A549 (cell line): Measurements from ENCODE around the gene GPR171. TPM values are rescaled to one million over a fixed set of nuclear protein-coding genes. Genes with fewer than 3 reads are reported as not detected.
A peak's percentile ranks its signal among the peaks of the same experiment; 100 is the strongest.

ENCODE experiments used
- ATAC-seq, 2 experiments: fragments of 200-7000 bp in 1 of 2; fragments of >200 bp in 1 of 2; cut with Nextera tagmentation in 1 of 2; cut with Tn5 transposase in 1 of 2; 3 replicates each; pipeline versions ENCODE4 v1.8.0 to v1.9.1; 2018 to 2020; ENCODE audit warnings: mild to moderate bottlenecking in 1 of 2, moderate library complexity in 1 of 2
- CTCF ChIA-PET: fragments of 300-600 bp; sonication (Branson Sonifier 250); formaldehyde crosslinking; extraction: SDS; loops from one replicate; lab custom pipeline; 2021; ENCODE audit warnings: antibody characterized with exemption, inconsistent platforms; lab: Yijun Ruan, JAX
- POLR2A ChIA-PET: fragments of 350-600 bp; formaldehyde crosslinking; extraction: SDS; loops from one replicate; lab custom pipeline; 2021; ENCODE audit warnings: antibody characterized with exemption, inconsistent platforms; lab: Yijun Ruan, JAX
- DNase-seq, 2 experiments: peaks; one replicate each; pipeline versions ENCODE4 v3.0.0 to v3.0.0-alpha.2; 2011 to 2016; ENCODE audit warnings: low read depth in 1 of 2, low spot score in 1 of 2
- FAIRE-seq: peaks from 2 replicates; lab custom pipeline; 2011; peaks lifted over from hg19 to GRCh38; lab: Jason Lieb, UNC
- H3K27ac ChIP-seq, 2 experiments: fragments of >200 bp; sonication (Bioruptor Twin); formaldehyde crosslinking; 3 replicates each; pipeline ENCODE4 v1.5.1; 2016 to 2017
- H3K4me1 ChIP-seq: fragments of >200 bp; sonication (Bioruptor Twin); formaldehyde crosslinking; 3 replicates; pipeline ENCODE4 v1.6.1; 2016
- H3K4me2 ChIP-seq: fragments of >200 bp; sonication (Bioruptor Twin); formaldehyde crosslinking; 3 replicates; pipeline ENCODE4 v1.6.1; 2016
- H3K4me3 ChIP-seq: fragments of >200 bp; sonication (Bioruptor Twin); formaldehyde crosslinking; 3 replicates; pipeline ENCODE4 v1.5.1; 2016
- H3K9me3 ChIP-seq: fragments of >200 bp; sonication (Bioruptor Twin); formaldehyde crosslinking; 3 replicates; pipeline ENCODE4 v1.6.1; 2016
- BHLHE40 ChIP-seq: IDR thresholded peaks from 2 replicates; pipeline ENCODE4 v1.6.1; 2012; ENCODE audit warnings: low read depth, low read length, inconsistent platforms
- CEBPB ChIP-seq, 2 experiments: fragments of >200 bp in 1 of 2; sonication (Bioruptor Twin) in 1 of 2; formaldehyde crosslinking in 1 of 2; IDR thresholded peaks; 2 replicates each; pipeline ENCODE4 v1.6.1; 2012 to 2016
- EHF ChIP-seq: fragments of 250-450 bp; sonication (Bioruptor Pico); IDR thresholded peaks from 2 replicates; pipeline ENCODE4 v1.5.0; 2020; ENCODE audit warnings: mild to moderate bottlenecking
- EHMT2 ChIP-seq: fragments of 200-600 bp; sonication (generic); IDR thresholded peaks from 2 replicates; pipeline ENCODE4 v1.6.1; 2016; ENCODE audit warnings: antibody characterized with exemption, low read depth, mild to moderate bottlenecking, moderate library complexity
- FOSL2 ChIP-seq, 2 experiments: fragments of 450-650 bp in 1 of 2; fragments of >200 bp in 1 of 2; sonication (Bioruptor Twin) in 1 of 2; formaldehyde crosslinking; IDR thresholded peaks; 2 replicates each; pipeline versions ENCODE4 v1.5.0 to v1.6.1; 2016 to 2020; ENCODE audit warnings: mild to moderate bottlenecking in 1 of 2, moderate library complexity in 1 of 2
- GATA3 ChIP-seq: IDR thresholded peaks from 2 replicates; pipeline ENCODE4 v1.6.1; 2012; ENCODE audit warnings: borderline replicate concordance
- HES2 ChIP-seq: fragments of >200 bp; sonication (Bioruptor Twin); formaldehyde crosslinking; IDR thresholded peaks from 2 replicates; pipeline ENCODE4 v1.6.1; 2016
- HOXA7 ChIP-seq: fragments of 250-450 bp; sonication (Bioruptor Pico); IDR thresholded peaks from 2 replicates; pipeline ENCODE4 v1.5.0; 2020; ENCODE audit warnings: mild to moderate bottlenecking, moderate library complexity
- JUNB ChIP-seq: fragments of >200 bp; sonication (Bioruptor Twin); formaldehyde crosslinking; IDR thresholded peaks from 2 replicates; pipeline ENCODE4 v1.6.1; 2016
- POLR2A ChIP-seq: IDR thresholded peaks from 2 replicates; pipeline ENCODE4 v1.6.1; 2012; ENCODE audit warnings: mild to moderate bottlenecking, low read length
- RNF2 ChIP-seq: fragments of 200-600 bp; sonication (generic); IDR thresholded peaks from 2 replicates; pipeline ENCODE4 v1.6.1; 2016; ENCODE audit warnings: low read depth, mild to moderate bottlenecking, antibody characterized with exemption, moderate library complexity, borderline replicate concordance
- TFCP2L1 ChIP-seq: fragments of 250-450 bp; sonication (Bioruptor Pico); IDR thresholded peaks from 2 replicates; pipeline ENCODE4 v1.5.0; 2021; ENCODE audit warnings: mild to moderate bottlenecking
- ZFP36 ChIP-seq: fragments of 450-650 bp; IDR thresholded peaks from 2 replicates; pipeline ENCODE4 v1.6.1; 2014; ENCODE audit warnings: borderline replicate concordance; ENCODE audit not compliant: partially characterized antibody
- WGBS: methylation state at CpG from one replicate; pipeline ENCODE4 v1.1.6; 2017; ENCODE audit errors: missing lambda C conversion rate; 5-methylcytosine and 5-hydroxymethylcytosine counted together
- polyA plus RNA-seq, 4 experiments: library from polyadenylated mRNA; depleted of rRNA in 3 of 4; stranded (reverse); fragments of >200 nt; fragmentation: RNase III in 1 of 4; extraction: RNeasy Plus Mini Kit Qiagen cat#74134 plus additional on column Dnase treatment in 1 of 4; gene quantifications; 2 replicates in 3 of 4; 3 replicates in 1 of 4; pipeline ENCODE4 v1.2.3, GENCODE V29; 2011 to 2017
- TF ChIP-seq, protein P1 (sequence below): IDR thresholded peaks from 2 replicates; pipeline ENCODE4 v1.6.1; 2012
- TF ChIP-seq, protein P2 (sequence below): fragments of 450-650 bp; IDR thresholded peaks from 2 replicates; pipeline ENCODE4 v1.6.1; 2014; ENCODE audit warnings: antibody characterized with exemption
- TF ChIP-seq, protein P3 (sequence below): fragments of 200-600 bp; sonication (generic); IDR thresholded peaks from 2 replicates; pipeline ENCODE4 v1.6.1; 2016; ENCODE audit warnings: antibody characterized with exemption, mild to moderate bottlenecking, moderate library complexity
- TF ChIP-seq, protein P4 (sequence below): fragments of 250-450 bp; sonication (Bioruptor Pico); IDR thresholded peaks from 2 replicates; pipeline ENCODE4 v1.5.0; 2020; ENCODE audit warnings: low read depth, mild to moderate bottlenecking, moderate library complexity
- TF ChIP-seq, protein P5 (sequence below): fragments of >200 bp; sonication (Bioruptor Twin); formaldehyde crosslinking; IDR thresholded peaks from 3 replicates; pipeline ENCODE4 v1.6.1; 2016

Gene GPR171
- polyA plus RNA-seq, 2 of the 4 experiments (the other 2 are of a cell fraction) = not detected

DNA sequence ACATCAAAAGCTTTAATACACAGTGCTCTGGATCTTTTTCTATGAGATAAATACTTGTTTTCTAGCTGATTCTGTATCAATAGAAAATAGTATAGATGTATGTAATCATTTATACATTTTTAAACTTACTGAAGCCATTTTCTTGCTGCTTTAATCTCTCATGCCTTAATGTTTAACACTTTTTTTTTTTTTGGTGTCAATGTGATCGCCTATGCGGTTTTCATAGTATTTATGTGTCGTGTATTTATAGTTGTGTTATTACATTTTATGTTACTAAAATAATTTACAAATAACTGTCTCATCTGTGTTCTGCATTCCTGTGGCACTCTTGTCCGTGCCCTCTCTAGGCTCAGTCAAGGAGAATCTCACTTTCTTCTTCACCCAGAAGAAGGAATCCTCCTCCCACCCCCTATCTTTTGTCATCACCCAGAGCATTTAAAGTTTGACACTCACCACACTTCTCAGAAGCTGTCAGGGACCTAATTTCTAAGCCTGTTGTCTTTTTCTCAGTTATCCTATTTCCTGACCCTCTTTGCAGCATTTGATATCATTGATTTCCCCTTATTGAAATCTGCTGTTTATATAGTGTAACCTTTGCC, 21.4 kb upstream of the GPR171 start:
- WGBS = 78% methylated on average over 4 of the region's 4 CpGs
- Histone ChIP-seq H3K4me2 (no peak overlapping the region), H3K9me3 (no peaks in the 10 kb centered on the region), H3K4me1 (peaks cover 37% of the 10 kb centered on the region), H3K4me3 (no peak overlapping the region), H3K27ac (no peak overlapping the region)
- TF ChIP-seq TFCP2L1 (CRISPR knock-in tag) = no peak
- TF ChIP-seq FOSL2 (IDR thresholded peaks at IDR 0.05) = no peak
- TF ChIP-seq FOSL2 (CRISPR knock-in tag; IDR thresholded peaks at IDR 0.05) = no peak
- TF ChIP-seq, protein P1, sequence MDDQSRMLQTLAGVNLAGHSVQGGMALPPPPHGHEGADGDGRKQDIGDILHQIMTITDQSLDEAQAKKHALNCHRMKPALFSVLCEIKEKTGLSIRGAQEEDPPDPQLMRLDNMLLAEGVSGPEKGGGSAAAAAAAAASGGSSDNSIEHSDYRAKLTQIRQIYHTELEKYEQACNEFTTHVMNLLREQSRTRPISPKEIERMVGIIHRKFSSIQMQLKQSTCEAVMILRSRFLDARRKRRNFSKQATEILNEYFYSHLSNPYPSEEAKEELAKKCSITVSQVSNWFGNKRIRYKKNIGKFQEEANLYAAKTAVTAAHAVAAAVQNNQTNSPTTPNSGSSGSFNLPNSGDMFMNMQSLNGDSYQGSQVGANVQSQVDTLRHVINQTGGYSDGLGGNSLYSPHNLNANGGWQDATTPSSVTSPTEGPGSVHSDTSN = no peak
- no peak for TF ChIP-seq EHF (CRISPR knock-in tag)
- TF ChIP-seq HOXA7 (CRISPR knock-in tag) = no peak
- TF ChIP-seq EHMT2 = no peak
- TF ChIP-seq BHLHE40 = no peak
- TF ChIP-seq, protein P2, sequence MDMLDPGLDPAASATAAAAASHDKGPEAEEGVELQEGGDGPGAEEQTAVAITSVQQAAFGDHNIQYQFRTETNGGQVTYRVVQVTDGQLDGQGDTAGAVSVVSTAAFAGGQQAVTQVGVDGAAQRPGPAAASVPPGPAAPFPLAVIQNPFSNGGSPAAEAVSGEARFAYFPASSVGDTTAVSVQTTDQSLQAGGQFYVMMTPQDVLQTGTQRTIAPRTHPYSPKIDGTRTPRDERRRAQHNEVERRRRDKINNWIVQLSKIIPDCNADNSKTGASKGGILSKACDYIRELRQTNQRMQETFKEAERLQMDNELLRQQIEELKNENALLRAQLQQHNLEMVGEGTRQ = no peak
- no peak for TF ChIP-seq HES2
- TF ChIP-seq, protein P3, sequence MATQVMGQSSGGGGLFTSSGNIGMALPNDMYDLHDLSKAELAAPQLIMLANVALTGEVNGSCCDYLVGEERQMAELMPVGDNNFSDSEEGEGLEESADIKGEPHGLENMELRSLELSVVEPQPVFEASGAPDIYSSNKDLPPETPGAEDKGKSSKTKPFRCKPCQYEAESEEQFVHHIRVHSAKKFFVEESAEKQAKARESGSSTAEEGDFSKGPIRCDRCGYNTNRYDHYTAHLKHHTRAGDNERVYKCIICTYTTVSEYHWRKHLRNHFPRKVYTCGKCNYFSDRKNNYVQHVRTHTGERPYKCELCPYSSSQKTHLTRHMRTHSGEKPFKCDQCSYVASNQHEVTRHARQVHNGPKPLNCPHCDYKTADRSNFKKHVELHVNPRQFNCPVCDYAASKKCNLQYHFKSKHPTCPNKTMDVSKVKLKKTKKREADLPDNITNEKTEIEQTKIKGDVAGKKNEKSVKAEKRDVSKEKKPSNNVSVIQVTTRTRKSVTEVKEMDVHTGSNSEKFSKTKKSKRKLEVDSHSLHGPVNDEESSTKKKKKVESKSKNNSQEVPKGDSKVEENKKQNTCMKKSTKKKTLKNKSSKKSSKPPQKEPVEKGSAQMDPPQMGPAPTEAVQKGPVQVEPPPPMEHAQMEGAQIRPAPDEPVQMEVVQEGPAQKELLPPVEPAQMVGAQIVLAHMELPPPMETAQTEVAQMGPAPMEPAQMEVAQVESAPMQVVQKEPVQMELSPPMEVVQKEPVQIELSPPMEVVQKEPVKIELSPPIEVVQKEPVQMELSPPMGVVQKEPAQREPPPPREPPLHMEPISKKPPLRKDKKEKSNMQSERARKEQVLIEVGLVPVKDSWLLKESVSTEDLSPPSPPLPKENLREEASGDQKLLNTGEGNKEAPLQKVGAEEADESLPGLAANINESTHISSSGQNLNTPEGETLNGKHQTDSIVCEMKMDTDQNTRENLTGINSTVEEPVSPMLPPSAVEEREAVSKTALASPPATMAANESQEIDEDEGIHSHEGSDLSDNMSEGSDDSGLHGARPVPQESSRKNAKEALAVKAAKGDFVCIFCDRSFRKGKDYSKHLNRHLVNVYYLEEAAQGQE = no peak
- ChIA-PET POLR2A (no interaction called here), CTCF (interaction anchor here (0.9 to 9.7 kb wide), 7 partner anchors 8 to 80 kb away, joined by 3 to 136 read pairs (median 4); partner anchors contain the start of gene P2RY14)
- DNase-seq (no peak), ATAC-seq (no peak), FAIRE-seq (no peak)

DNA sequence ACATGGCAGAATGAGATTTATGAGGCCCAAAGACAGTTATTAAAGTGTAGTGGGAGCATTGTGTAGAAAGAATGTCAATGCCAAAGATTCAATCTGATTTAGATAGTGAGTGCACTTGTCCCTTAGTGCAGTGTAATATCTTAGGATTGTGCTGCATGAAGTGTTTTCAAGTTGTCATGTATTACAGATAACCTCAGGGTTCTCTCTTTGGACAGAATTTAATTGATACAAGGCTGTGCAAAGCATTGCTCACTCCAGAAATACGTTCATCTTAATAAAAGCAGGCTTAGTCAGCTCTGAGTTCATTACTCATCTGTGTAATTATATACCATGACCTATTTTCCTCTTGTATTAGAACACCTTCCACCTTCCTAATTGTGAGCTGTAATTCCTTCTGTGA, 16.0 kb upstream of the GPR171 start:
- no peak overlapping the region for H3K27ac ChIP-seq
- peak; percentile 62 to 70 for ATAC-seq
- no peak overlapping the region for H3K4me3 ChIP-seq
- H3K9me3 ChIP-seq = no peaks in the 10 kb centered on the region
- DNase-seq = peak; percentile 10 to 25
- H3K4me2 ChIP-seq = peak overlapping the region; percentile 30; the same call in 2 of the 3 replicates
- TF ChIP-seq FOSL2 (IDR thresholded peaks at IDR 0.05) (0 out of 2 replicates have a peak, but pooled peaks have one; percentile 36), FOSL2 (CRISPR knock-in tag; IDR thresholded peaks at IDR 0.05) (peak; percentile 48; the same call in 1 of the 2 replicates), CEBPB (IDR thresholded peaks at IDR 0.05) (no peak), JUNB (peak; percentile 53), ZFP36 (no peak), POLR2A (no peak), GATA3 (peak; percentile 14; the same call in 1 of the 2 replicates), RNF2 (no peak)
- TF ChIP-seq, protein P4, sequence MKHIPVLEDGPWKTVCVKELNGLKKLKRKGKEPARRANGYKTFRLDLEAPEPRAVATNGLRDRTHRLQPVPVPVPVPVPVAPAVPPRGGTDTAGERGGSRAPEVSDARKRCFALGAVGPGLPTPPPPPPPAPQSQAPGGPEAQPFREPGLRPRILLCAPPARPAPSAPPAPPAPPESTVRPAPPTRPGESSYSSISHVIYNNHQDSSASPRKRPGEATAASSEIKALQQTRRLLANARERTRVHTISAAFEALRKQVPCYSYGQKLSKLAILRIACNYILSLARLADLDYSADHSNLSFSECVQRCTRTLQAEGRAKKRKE (CRISPR knock-in tag) = no peak
- TF ChIP-seq, protein P5, sequence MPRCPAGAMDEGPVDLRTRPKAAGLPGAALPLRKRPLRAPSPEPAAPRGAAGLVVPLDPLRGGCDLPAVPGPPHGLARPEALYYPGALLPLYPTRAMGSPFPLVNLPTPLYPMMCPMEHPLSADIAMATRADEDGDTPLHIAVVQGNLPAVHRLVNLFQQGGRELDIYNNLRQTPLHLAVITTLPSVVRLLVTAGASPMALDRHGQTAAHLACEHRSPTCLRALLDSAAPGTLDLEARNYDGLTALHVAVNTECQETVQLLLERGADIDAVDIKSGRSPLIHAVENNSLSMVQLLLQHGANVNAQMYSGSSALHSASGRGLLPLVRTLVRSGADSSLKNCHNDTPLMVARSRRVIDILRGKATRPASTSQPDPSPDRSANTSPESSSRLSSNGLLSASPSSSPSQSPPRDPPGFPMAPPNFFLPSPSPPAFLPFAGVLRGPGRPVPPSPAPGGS = no peak
- ChIA-PET POLR2A (interaction anchor here (0.7 kb wide), 1 partner anchor 14 kb away, joined by 4 read pairs; no protein-coding TSS in a partner anchor), CTCF (interaction anchor here (0.7 to 4.4 kb wide), 5 partner anchors 9 to 220 kb away, joined by 3 to 36 read pairs (median 12); no protein-coding TSS in a partner anchor)
- H3K4me1 ChIP-seq = peaks cover 22% of the 10 kb centered on the region
- 0% methylated on average over 1 of the region's 1 CpG for WGBS
- FAIRE-seq = no peak
